Endometrial microvascular endothelial cells (primary cell): ENCODE results near the gene ATXN7L2. TPM values are rescaled to one million over a fixed set of nuclear protein-coding genes. Genes with fewer than 3 reads are reported as not detected.
"Not testable (repeated sequence)": the region's sequence is repeated elsewhere in the genome, so short reads cannot be mapped to it uniquely, and the experiment has no call there.

ENCODE experiments used
- in situ Hi-C: cut with HindIII; loops from 2 replicates; pipeline ENCODE4 v1.10.0; 2017; ENCODE audit warnings: low sequenced_read_pairs, low pct_unique_long_range_greater_than_20kb; ENCODE audit errors: inconsistent ontology term
- total RNA-seq: library from RNA; depleted of rRNA; stranded (reverse); fragments of >200 nt; gene quantifications from one replicate; pipeline ENCODE4 v1.2.3, GENCODE V29; 2015; ENCODE audit errors: inconsistent ontology term

The ATXN7L2 gene
- total RNA-seq, 1 donor from 2014 or later, result 3.5 TPM

GRCh38 chr1:109473284-109474057 lies 10.2 kb upstream of the ATXN7L2 start:
- in situ Hi-C loops, result not testable (repeated sequence)

GRCh38 chr1:109474697-109475096 lies 9.0 kb upstream of the ATXN7L2 start:
- in situ Hi-C loops, result no loop called here

GRCh38 chr1:109475261-109475660 lies 8.4 kb upstream of the ATXN7L2 start:
- in situ Hi-C loops, result no loop called here

GRCh38 chr1:109476825-109477224 lies 6.9 kb upstream of the ATXN7L2 start:
- in situ Hi-C loops, result no loop called here

- in situ Hi-C loops, result no loop called here
Measured at GRCh38 chr1:109477821-109478220, 5.9 kb upstream of the ATXN7L2 start.

- in situ Hi-C loops, result no loop called here
Measured at GRCh38 chr1:109478806-109479205, 4.9 kb upstream of the ATXN7L2 start.

GRCh38 chr1:109479311-109479710 lies 4.4 kb upstream of the ATXN7L2 start:
- in situ Hi-C loops, result no loop called here

GRCh38 chr1:109479901-109480300 lies 3.8 kb upstream of the ATXN7L2 start:
- in situ Hi-C loops, result no loop called here

GRCh38 chr1:109481646-109482045 lies 2.1 kb upstream of the ATXN7L2 start:
- in situ Hi-C loops, result no loop called here

- in situ Hi-C loops, result no loop called here
Measured at GRCh38 chr1:109482242-109482641, 1.5 kb upstream of the ATXN7L2 start.

GRCh38 chr1:109482791-109483671 lies 674 bp upstream of the ATXN7L2 start:
- in situ Hi-C loops, result no loop called here

- in situ Hi-C loops, result no loop called here
Measured at GRCh38 chr1:109484519-109484975, 842 bp downstream of the ATXN7L2 start.

- in situ Hi-C loops, result no loop called here
Measured at GRCh38 chr1:109485001-109485400, 1.3 kb downstream of the ATXN7L2 start.

- in situ Hi-C loops, result no loop called here
Measured at GRCh38 chr1:109487261-109487660, 3.6 kb downstream of the ATXN7L2 start.

- in situ Hi-C loops, result no loop called here
Measured at GRCh38 chr1:109488201-109488600, 4.5 kb downstream of the ATXN7L2 start.

GRCh38 chr1:109488696-109489095 lies 5.0 kb downstream of the ATXN7L2 start:
- in situ Hi-C loops, result no loop called here

GRCh38 chr1:109490029-109490933 lies 6.6 kb downstream of the ATXN7L2 start:
- in situ Hi-C loops, result no loop called here

GRCh38 chr1:109490934-109491302 lies 7.2 kb downstream of the ATXN7L2 start:
- in situ Hi-C loops, result no loop called here

GRCh38 chr1:109491372-109491771 lies 7.7 kb downstream of the ATXN7L2 start:
- in situ Hi-C loops, result no loop called here
